DMS79 (cell line): ENCODE data around the gene SPATA3.

ENCODE experiments used
- DNase-seq: peaks from one replicate; lab custom pipeline; 2025; lab: John Stamatoyannopoulos, UW

SPATA3 gene

GRCh38 chr2:231049286-231050017 lies 53.5 kb downstream of the SPATA3 start:
- DNase-seq = no peak

GRCh38 chr2:231050018-231050901 lies 54.3 kb downstream of the SPATA3 start:
- no peak for DNase-seq

GRCh38 chr2:231051116-231051515 lies 55.2 kb downstream of the SPATA3 start:
- DNase-seq = no peak

- peak; percentile 74 for DNase-seq
Observed at GRCh38 chr2:231052494-231053451, 56.9 kb downstream of the SPATA3 start.

DNA sequence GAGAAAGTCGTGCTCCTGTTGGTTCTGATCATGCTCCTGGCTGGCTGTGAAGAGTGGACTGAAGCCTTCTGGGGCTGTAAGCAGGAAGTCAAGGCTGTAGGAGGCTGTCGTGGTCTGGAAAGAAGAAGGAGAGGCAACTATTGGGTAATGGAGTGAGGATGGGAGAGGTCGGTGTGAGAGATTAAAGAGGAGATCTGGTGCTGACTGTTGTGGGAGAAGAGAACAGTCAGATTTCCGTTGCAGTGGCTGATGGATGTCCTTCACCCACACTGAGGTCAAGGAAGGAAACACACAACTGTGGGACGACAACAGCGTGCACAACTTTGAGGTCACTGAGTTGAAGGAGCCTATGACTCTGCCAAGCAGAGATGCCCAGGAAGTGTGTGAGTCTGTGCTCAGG lies 57.9 kb downstream of the SPATA3 start:
- no peak for DNase-seq

- peak; percentile 76 for DNase-seq
Observed at GRCh38 chr2:231056453-231057416, 60.8 kb downstream of the SPATA3 start, which contains the start of gene PSMD1. TSS of gene PSMD1 (plus strand) at chr2:231056867. CDS start at chr2:231057026, 159 bp downstream.

- no peak for DNase-seq
Observed at GRCh38 chr2:231057590-231057989, 61.7 kb downstream of the SPATA3 start.
